Fibroblast of pulmonary artery (primary cell): ENCODE data around the gene WIZ.
"Not testable (repeated sequence)": the region's sequence is repeated elsewhere in the genome, so short reads cannot be mapped to it uniquely, and the experiment has no call there.

Source experiments
- DNase-seq: peaks from one replicate; pipeline ENCODE4 v3.0.0-alpha.2; 2010; ENCODE audit warnings: low read depth
- H3K4me3 ChIP-seq: replicated peaks from 2 replicates; pipeline ENCODE4 v1.5.1; 2011; ENCODE audit warnings: low read depth, mild to moderate bottlenecking, control low read depth, low read length, moderate library complexity
- TF ChIP-seq, protein P1 (sequence below): IDR thresholded peaks from 2 replicates; pipeline ENCODE4 v1.5.1; 2011; ENCODE audit warnings: mild to moderate bottlenecking, control low read depth, low read length, inconsistent platforms; ENCODE audit errors: missing control alignments

WIZ gene

DNA sequence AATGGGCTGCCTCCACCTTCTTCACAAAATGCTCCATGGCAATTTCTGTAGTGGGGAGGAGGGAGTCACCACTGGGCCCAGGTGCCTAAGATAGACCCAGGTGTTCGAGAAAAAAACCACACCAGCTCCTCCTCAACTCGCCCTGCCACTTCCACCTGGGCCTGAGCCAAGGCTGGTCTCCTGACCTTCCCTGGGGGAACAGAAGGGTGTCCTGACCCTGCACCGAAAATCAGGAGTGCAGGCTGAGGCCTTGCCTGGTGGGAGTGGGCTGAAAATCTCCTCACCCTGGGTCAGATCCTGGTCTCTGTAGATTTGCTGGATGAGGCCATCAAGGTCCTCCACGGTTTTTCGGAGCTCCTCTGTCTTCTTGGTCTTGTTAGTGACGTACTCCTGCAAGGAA, 52.5 kb downstream of the WIZ start:
- H3K4me3 ChIP-seq, result no peak overlapping the region

DNA sequence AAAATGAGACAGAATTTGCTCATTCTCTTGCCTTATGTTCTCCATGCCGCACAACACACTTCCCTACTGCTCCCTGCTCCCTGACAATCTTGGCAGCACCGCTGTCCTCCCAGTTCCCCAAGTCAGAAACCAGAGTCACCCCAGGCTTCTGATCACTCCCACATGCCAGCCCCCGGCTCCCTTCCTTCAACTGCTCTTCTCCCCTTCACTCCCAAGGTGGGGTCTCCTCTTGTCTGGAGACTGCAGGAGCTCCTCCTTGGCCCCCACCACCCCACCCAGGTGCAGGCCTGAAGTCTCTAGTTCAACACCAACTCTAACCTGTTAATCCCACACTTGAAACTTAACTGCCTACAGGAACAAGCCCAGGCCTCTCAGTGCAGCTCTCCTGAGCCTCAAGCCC, 53.3 kb downstream of the WIZ start:
- no peak for DNase-seq
- H3K4me3 ChIP-seq, result no peak overlapping the region
- TF ChIP-seq, protein P1, sequence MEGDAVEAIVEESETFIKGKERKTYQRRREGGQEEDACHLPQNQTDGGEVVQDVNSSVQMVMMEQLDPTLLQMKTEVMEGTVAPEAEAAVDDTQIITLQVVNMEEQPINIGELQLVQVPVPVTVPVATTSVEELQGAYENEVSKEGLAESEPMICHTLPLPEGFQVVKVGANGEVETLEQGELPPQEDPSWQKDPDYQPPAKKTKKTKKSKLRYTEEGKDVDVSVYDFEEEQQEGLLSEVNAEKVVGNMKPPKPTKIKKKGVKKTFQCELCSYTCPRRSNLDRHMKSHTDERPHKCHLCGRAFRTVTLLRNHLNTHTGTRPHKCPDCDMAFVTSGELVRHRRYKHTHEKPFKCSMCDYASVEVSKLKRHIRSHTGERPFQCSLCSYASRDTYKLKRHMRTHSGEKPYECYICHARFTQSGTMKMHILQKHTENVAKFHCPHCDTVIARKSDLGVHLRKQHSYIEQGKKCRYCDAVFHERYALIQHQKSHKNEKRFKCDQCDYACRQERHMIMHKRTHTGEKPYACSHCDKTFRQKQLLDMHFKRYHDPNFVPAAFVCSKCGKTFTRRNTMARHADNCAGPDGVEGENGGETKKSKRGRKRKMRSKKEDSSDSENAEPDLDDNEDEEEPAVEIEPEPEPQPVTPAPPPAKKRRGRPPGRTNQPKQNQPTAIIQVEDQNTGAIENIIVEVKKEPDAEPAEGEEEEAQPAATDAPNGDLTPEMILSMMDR, result no peak

More for the DNA sequence above, 52.5 kb downstream of the WIZ start:
- TF ChIP-seq, protein P1, result no peak
- no peak for DNase-seq

DNA sequence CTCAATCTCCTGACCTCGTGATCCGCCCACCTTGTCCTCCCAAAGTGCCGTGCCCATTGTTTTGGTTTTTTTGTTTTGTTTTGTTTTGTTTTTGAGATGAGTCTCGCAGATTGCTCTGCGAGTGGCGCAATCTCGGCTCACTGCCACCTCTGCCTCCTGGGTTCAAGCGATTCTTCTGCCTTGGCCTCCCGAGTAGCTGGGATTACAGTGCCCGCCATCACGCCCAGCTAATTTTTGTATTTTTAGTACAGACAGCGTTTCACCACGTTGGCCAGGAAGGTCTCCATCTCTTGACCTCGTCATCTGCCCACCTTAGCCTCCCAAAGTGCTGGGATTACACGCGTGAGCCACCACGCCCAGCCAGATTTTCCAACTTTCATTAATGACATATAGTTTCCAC, 54.5 kb downstream of the WIZ start:
- DNase-seq, H3K4me3 ChIP-seq: not testable (repeated sequence)

DNA sequence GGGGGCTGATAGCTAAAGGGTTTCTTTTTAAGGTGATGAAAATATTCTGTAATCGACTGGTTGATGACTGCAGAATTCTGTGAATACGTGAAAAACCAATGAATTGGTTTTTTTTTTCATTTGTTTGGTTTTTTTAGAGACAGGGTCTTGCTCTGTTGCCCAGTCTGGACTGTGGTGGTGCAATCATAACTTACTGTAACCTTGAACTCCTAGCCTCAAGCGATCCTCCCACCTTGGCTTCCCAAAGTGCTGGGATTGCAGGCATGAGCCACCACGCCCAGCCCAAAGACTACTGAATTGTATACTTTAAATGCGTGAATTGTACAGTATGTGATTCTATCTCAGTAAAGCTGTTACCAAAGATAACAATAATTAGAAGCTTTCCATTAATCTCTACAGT, 55.3 kb downstream of the WIZ start:
- DNase-seq, result no peak
- no peak overlapping the region for H3K4me3 ChIP-seq
- TF ChIP-seq, protein P1, result no peak

DNA sequence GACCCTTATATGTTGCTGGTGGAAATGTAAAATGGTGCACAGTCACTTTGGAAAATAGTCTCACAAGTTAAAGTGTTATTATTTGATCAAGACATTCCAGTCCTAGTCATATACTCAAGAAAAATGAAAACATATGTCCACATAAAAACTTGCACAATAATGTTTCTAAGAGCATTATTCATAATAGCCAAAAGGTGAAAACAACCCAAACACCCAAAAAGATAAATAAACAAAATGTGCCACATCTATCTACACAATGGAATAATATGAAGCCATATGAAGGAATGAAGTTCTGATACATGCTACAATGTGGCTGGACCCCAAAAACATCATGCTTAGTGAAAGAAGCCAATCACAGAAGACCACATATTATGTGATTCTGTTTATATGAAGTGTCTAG, 55.8 kb downstream of the WIZ start:
- H3K4me3 ChIP-seq, result no peak overlapping the region
- TF ChIP-seq, protein P1, result no peak
- DNase-seq, result no peak

DNA sequence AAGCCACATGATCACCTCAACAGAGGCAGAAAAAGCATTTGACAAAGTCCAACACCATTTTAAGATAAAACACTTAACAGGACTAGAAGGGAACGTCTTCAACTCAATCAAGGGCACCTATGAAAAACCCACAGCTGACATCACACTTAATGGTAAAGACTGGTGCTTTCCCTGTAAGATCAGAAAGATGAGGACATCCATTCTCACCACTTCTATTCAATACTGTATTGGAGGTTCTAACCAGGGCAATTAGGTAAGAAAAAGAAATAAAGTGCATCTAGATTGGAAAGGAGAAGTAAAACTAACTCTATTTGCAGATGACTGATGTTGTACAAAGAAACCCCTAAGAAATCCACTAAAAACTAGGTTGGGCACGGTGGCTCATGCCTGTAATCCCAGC, 58.9 kb downstream of the WIZ start:
- TF ChIP-seq, protein P1, result no peak
- H3K4me3 ChIP-seq, result no peak overlapping the region
- no peak for DNase-seq

DNA sequence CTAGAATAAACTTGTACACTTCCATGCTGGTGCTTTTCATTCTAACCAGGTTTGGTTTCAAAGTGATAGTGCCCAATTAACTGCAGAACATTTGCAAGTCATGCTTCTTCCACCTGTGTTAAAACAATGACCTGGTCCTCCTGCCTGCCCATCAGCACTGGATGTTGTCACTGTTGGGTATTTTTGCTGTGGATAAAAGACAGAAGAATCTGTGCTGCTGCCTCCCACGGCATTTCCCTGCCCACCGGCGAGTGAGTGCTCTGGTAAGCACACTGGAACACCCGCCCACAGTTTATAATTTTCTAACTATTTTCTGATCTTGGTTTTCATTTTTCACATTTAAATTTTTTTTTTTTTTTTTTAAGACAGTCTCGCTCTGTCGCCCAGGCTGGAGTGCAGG, 67.9 kb downstream of the WIZ start:
- no peak overlapping the region for H3K4me3 ChIP-seq
- TF ChIP-seq, protein P1, result no peak
- DNase-seq, result no peak

DNA sequence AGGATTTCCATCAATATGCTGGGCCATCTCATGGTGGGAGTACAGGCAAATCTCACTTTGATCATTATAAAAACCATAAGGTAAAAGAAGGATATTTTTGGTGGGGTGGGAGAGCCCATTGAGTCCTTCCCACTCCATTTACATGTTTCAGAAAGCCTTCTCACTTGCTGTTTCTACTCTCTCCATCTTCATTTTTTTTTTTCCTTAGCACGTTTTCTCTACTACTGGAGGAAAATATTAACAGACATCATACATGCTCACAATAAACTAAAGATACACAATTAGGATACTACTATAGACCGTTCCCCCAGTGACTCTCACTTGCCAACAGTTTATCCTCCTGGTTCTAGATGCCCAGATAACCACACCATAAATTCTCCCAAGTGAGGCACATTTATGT, 68.3 kb downstream of the WIZ start:
- TF ChIP-seq, protein P1, result no peak
- H3K4me3 ChIP-seq, result no peak overlapping the region
- DNase-seq, result no peak
